KOPT-K1 (cell line): ENCODE measurements around the gene OST4.

Experiments used
- H3K27ac ChIP-seq: fragments of 200-600 bp; sonication (generic); 2 replicates; pipeline ENCODE4 v1.5.1; 2016; ENCODE audit warnings: antibody characterized with exemption, mild to moderate bottlenecking, low read depth, low read length; ENCODE audit not compliant: poor library complexity, severe bottlenecking
- H3K36me3 ChIP-seq: fragments of 200-600 bp; sonication (generic); 2 replicates; pipeline ENCODE4 v1.5.1; 2017; ENCODE audit warnings: antibody characterized with exemption, mild to moderate bottlenecking, low read length, moderate library complexity; ENCODE audit not compliant: insufficient read depth
- H3K9me3 ChIP-seq: fragments of 200-600 bp; sonication (generic); 2 replicates; pipeline ENCODE4 v1.5.1; 2017; ENCODE audit warnings: antibody characterized with exemption, low read length, mild to moderate bottlenecking; ENCODE audit not compliant: insufficient read depth, poor library complexity, severe bottlenecking

Gene OST4

GRCh38 chr2:27057184-27057583 is 14.3 kb downstream of the OST4 start:
- Histone ChIP-seq H3K9me3 (no peaks in the 10 kb centered on the region), H3K36me3 (peaks cover 75% of the 10 kb centered on the region), H3K27ac (no peak overlapping the region)

DNA sequence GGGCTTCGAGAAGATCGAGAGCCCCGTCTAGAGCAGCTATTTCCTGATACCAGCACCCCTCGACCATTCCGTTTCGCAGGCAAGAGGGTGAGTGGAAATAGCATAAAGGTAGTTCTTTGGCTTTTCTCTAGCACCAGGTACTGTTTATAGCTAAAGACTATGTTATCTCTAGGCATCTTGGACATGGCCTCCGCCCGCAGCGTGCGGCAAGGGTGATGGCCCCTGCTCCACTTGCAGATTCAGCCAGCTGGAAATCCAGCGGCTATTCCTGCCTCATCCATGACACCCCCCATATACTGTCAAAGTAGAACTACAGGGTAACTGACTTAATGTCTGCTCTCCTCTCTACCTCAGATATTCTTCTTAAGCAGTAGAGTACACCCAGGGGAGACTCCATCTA is 16.7 kb downstream of the OST4 start:
- Histone ChIP-seq H3K9me3 (no peaks in the 10 kb centered on the region), H3K36me3 (peaks cover 64% of the 10 kb centered on the region), H3K27ac (no peak overlapping the region)

GRCh38 chr2:27053776-27054175 is 17.7 kb downstream of the OST4 start:
- Histone ChIP-seq H3K36me3 (peaks cover 54% of the 10 kb centered on the region), H3K27ac (no peak overlapping the region)

DNA sequence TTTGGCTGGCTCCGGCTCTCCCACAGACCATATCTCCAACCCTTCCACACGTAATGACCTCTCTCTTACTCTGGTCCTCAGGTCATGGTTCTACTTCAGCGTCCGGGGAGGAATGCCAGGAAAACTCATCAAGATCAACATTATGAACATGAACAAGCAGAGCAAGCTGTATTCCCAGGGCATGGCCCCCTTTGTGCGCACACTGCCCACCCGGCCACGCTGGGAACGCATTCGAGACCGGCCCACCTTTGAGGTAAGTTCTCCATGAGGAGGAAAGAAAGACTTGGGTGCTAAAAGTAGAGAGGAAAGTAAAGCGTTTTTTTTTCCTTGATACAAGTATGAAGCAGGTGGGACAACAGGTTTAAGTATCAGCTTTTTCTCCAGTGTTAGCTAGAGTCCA is 18.1 kb downstream of the OST4 start:
- Histone ChIP-seq H3K9me3 (no peaks in the 10 kb centered on the region), H3K36me3 (peaks cover 50% of the 10 kb centered on the region), H3K27ac (no peak overlapping the region)

More at GRCh38 chr2:27053776-27054175, 17.7 kb downstream of the OST4 start:
- no peaks in the 10 kb centered on the region for H3K9me3 ChIP-seq

GRCh38 chr2:27051902-27052645 is 19.4 kb downstream of the OST4 start:
- peak overlapping the region; percentile 88 for H3K27ac ChIP-seq

DNA sequence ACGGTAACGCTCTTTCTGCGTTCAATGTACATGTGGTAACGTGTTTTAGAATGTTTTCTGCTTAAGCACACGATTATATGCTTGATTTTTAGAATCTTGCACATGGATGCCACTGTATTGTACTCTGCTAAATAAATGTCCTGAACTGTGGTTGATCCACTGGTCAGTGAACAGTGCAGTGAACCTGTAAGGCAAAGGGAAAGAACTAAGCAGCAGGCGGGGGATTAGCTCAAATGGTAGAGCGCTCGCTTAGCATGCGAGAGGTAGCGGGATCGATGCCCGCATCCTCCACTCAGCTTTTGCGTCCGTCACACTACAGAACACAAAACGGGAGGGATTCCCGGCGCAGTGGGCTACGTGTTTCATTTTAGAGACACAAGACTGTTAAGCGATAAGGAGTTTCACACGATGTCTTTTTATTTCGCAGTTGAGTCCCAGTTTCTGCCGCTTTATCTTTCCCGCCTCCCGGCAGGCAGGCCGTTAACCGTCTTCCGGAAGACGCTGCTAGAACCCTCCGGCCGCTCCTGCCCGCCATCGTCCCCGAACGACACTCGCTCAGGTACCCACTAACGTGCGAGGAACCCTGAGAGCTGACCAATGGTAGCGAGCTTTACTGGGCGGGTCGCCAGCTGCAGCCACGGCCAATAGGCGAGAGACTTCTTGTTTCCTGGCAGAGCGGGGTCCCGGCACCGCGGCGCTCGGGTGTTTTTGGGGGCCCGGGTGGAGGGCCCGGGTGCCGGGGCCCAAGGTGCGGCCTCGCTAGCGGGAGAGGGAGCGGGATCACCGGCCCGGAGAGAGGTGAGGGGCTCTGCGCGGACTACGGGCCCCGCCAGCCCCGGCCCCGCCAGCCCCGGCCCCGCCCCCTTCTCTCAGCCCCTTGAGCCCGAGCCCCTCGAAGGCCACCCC is 20.2 kb downstream of the OST4 start, which contains the start of gene AGBL5:
Gene AGBL5, plus strand, starts transcription at position 673 of the 906 bp plus-strand sequence. CDS start 1,291 bp downstream, outside the sequence.
- Histone ChIP-seq H3K36me3 (peaks cover 31% of the 10 kb centered on the region), H3K9me3 (no peaks in the 10 kb centered on the region), H3K27ac (peak within 1 kb of the TSS; percentile 88)

More at GRCh38 chr2:27051902-27052645, 19.4 kb downstream of the OST4 start:
- peaks cover 39% of the 10 kb centered on the region for H3K36me3 ChIP-seq
- H3K9me3 ChIP-seq, result no peaks in the 10 kb centered on the region

DNA sequence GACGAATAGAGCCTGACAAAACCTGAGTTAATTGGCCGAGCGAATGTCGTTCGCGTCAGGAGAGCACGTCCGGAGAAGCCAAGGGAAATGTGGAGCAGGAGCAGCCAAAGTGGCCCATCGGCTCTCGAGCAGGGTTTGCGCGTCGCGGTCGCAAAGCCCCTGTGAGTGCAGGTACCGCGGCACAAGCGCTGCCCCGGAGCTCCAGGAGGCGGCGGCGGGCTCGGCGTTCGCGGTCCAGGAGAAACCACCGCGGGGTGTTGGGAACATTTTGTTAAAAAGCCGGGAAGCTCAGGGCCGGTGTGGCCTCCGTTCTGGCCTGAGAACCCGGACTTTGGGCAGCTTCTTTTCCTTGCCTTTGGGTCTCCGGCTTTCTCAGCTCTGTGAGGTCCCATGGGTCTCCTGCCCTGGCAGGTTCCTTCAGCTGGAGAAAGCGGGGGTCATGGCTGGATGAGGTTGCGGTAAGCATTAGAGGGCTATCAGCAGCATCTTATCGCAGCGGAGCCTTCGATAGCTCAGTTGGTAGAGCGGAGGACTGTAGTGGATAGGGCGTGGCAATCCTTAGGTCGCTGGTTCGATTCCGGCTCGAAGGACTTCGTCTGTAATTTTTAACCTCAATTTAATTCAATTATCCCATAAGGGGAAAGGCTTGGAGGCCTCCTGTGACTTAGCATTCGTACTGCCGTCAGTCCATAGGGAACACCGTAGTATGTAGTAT is 21.0 kb downstream of the OST4 start:
- peaks cover 23% of the 10 kb centered on the region for H3K36me3 ChIP-seq
- peak overlapping the region; percentile 88 for H3K27ac ChIP-seq
- H3K9me3 ChIP-seq, result no peaks in the 10 kb centered on the region

DNA sequence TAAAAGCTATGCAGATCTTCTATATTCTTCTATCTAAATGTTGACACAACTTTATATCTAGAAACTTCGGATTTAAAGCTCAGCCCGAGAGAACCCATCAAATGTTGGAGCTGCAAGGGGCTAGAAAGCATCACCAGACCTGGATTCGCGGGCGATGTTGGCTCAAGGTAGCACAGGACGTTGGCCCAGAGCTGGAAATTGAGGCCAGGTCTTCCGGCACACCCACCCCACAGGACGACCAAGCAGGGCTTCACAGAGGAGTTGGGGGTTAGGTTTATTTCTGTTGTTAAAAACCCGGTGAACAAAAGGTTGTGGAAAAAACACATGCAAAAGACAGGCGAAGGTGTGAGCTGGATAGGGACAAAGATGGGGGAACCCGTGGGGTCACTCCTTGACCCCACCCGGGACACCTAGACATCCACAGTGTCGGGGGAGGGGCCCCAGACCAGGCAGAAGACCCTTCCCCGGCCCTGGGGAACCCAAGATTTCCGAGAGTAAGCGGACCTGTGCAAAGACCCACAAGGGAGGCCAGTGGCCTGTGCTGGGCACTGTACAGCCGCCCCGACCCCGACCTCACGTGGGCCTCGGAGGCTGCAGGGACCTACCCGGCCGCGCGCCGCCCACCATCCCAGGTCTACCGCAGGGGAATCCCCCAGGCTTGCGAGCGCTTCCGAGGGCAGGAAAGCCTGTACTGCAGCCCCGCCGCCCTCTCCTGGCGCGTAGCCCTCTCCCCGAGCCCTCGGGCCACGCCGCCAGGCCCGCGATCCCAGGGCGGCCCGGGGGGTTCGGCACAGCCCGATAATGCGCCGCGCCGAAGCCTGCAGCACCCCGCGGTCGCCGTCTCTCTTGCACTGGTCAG is 21.8 kb downstream of the OST4 start:
- Histone ChIP-seq H3K9me3 (no peaks in the 10 kb centered on the region), H3K36me3 (peaks cover 15% of the 10 kb centered on the region), H3K27ac (peak overlapping the region; percentile 88)

DNA sequence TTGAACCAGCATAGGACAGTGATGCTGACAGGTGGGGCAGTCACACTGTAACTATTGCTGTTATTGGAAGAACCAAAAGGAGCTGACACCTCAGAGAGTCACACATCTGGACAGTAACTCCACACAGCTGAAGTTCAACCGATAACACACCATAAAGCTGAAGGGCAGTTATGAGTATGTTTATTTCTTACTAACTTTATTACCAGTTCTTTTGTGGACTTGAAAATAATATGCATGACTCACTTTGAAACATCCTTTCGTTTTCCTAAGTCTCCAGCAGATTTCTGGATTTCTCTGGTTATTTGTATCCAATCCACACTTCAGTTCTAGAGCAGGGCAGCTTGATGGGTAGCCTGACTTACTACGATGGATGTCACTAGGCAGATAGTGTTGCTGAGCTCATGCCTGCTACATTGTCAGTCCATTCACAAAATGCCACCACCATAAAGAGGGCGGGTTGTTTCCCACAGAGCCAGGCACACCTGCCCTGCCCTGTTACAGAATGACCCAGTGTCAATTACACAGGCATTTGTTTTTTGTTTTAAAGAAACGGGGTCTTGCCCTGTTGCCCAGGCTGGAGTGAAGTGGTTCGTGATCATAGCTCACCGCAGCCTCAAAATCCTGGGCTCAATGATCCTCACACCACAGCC is 28.3 kb downstream of the OST4 start:
- Histone ChIP-seq H3K9me3 (no peaks in the 10 kb centered on the region), H3K27ac (no peak overlapping the region), H3K36me3 (peaks cover 53% of the 10 kb centered on the region)

DNA sequence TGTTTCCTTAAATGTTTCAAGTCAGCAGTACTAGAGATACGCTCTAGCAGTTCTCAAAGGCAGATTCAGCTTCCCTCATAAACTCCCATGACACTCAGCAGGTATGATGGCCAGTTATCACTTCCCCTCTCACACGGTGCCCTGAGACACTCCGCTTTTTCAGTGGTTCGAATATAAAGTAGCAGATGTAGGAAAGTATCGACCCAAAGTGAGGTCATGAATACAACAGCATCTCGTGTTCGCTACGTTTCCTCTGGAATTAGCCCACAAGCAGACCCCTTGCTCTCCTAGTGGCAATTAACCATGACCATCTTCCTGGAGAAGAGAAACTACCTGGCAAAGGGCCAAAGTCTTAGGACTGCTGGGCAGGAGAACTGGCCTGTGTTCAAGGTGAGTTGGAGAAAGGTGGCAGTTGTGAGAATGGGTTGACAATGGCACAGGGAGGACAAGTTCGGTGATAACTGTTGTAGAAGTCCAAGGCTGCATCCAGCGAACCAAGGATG is 29.2 kb downstream of the OST4 start:
- Histone ChIP-seq H3K9me3 (no peaks in the 10 kb centered on the region), H3K36me3 (peaks cover 62% of the 10 kb centered on the region), H3K27ac (no peak overlapping the region)

DNA sequence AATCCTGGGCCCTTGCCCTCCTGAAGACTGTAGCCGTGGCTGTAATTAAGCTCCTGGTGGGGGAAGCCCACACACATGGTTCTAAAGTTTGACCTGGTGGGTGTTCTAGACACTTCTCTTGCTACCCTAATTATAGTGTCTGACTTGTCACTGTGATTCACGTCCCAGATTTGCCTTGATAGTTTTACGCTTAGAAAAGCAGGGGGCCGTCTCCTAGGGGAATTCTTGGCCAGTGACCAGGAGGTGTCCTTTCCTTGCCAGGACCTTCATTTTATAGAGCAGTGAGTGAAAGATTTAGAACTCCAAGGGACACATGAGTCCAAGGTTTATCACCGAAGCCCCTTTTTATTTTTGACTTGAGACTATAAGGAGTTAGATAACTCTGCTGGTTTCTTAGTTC is 29.7 kb downstream of the OST4 start:
- H3K9me3 ChIP-seq, result no peaks in the 10 kb centered on the region
- H3K36me3 ChIP-seq, result peaks cover 67% of the 10 kb centered on the region
- H3K27ac ChIP-seq, result no peak overlapping the region

GRCh38 chr2:27040282-27040681 is 31.2 kb downstream of the OST4 start:
- H3K27ac ChIP-seq, result no peak overlapping the region
- H3K36me3 ChIP-seq, result peaks cover 81% of the 10 kb centered on the region

GRCh38 chr2:27039871-27040270 is 31.6 kb downstream of the OST4 start:
- H3K36me3 ChIP-seq, result peaks cover 85% of the 10 kb centered on the region
- no peak overlapping the region for H3K27ac ChIP-seq
- H3K9me3 ChIP-seq, result no peaks in the 10 kb centered on the region

More at GRCh38 chr2:27040282-27040681, 31.2 kb downstream of the OST4 start:
- no peaks in the 10 kb centered on the region for H3K9me3 ChIP-seq
